IMR-90 (cell line): ENCODE data around the gene MAZ. TPM values are rescaled to one million over a fixed set of nuclear protein-coding genes. Genes with fewer than 3 reads are reported as not detected.

ENCODE experiments used
- CEBPB ChIP-seq: IDR thresholded peaks from 2 replicates; pipeline ENCODE4 v1.6.1; 2012; ENCODE audit warnings: low read depth, low read length, improper control_type of control experiment
- NFE2L2 ChIP-seq: fragments of 150-350 bp; IDR thresholded peaks from 2 replicates; pipeline ENCODE4 v1.6.1; 2016; ENCODE audit warnings: low read depth, mild to moderate bottlenecking, low read length
- POLR2A ChIP-seq: IDR thresholded peaks from 2 replicates; pipeline ENCODE4 v1.6.1; 2012; ENCODE audit warnings: mild to moderate bottlenecking, low read depth, low read length
- RCOR1 ChIP-seq: IDR thresholded peaks from 2 replicates; pipeline ENCODE4 v1.6.1; 2012; ENCODE audit warnings: mild to moderate bottlenecking, low read length, improper control_type of control experiment; ENCODE audit not compliant: insufficient replicate concordance
- polyA plus RNA-seq, 3 experiments: library from polyadenylated mRNA; depleted of rRNA; stranded (reverse); fragments of >200 nt; gene quantifications; 2 replicates each; pipeline ENCODE4 v1.2.3, GENCODE V29; 2012; ENCODE audit warnings: low replicate concordance in 1 of 3
- total RNA-seq: library from RNA; depleted of rRNA; stranded (reverse); fragments of >200 nt; gene quantifications from 2 replicates; pipeline ENCODE4 v1.2.3, GENCODE V29; 2012

MAZ gene
- total and polyA plus RNA-seq, 2 of the 4 experiments (the other 2 are of a cell fraction): 113 to 138 TPM

GRCh38 chr16:29815793-29816693, 9.7 kb downstream of the MAZ start, which contains the start of gene PAGR1 (continued):
- TF ChIP-seq RCOR1 (no peak), CEBPB (no peak), POLR2A (peak; percentile 49; the same call in 1 of the 2 replicates), NFE2L2 (no peak)
